Measurements from ENCODE around the gene SC5D.

Gene SC5D

GRCh38 chr11:121352251-121352891 is 59.8 kb downstream of the SC5D start:
- DNase-seq (ENCODE audit: low read depth in 3 of 3, low spot score in 1 of 3) = no peak

- DNase-seq (ENCODE audit: low read depth in 3 of 3, low spot score in 1 of 3) = no peak
Observed at GRCh38 chr11:121354192-121354591, 61.6 kb downstream of the SC5D start.

- DNase-seq (ENCODE audit: low read depth in 3 of 3, low spot score in 1 of 3) = no peak
Observed at GRCh38 chr11:121356357-121356756, 63.8 kb downstream of the SC5D start.

All from stimulated activated CD4-positive, alpha-beta T cell treated with anti-CD3 and anti-CD28 coated beads, TNF-alpha, amount 100 ng/mL, for 1 hour (primary cell).